ENCODE results near the gene VKORC1L1.

GRCh38 chr7:65923316-65923715 lies 50.4 kb downstream of the VKORC1L1 start:
- TF ChIP-seq CTCF (IDR thresholded peaks at IDR 0.05; ENCODE audit: low read length) (no peak), EZH2 (optimal IDR thresholded peaks at IDR 0.05; ENCODE audit: low read depth, low read length) (no peak)

All from MM.1S (cell line).